ENCODE results near the gene RABGGTB.
"Not testable (repeated sequence)": the region's sequence is repeated elsewhere in the genome, so short reads cannot be mapped to it uniquely, and the experiment has no call there.

The RABGGTB gene

GRCh38 chr1:75771978-75772377, 14.1 kb upstream of the RABGGTB start:
- H3K36me3 ChIP-seq (ENCODE audit: insufficient read depth), result no peaks in the 10 kb centered on the region
- no peaks in the 10 kb centered on the region for H3K79me2 ChIP-seq (ENCODE audit: insufficient read depth, low read depth)
- H3K4me1 ChIP-seq (ENCODE audit: low read depth, poor library complexity, severe bottlenecking), result no peaks in the 10 kb centered on the region
- no peak overlapping the region for H3K9ac ChIP-seq
- H4K20me1 ChIP-seq (ENCODE audit: insufficient read depth), result no peaks in the 10 kb centered on the region
- no peak for TF ChIP-seq CTCF (conservative IDR thresholded peaks at IDR 0.05; ENCODE audit: low read depth, low read length)
- H3K27me3 ChIP-seq (ENCODE audit: insufficient read depth, low read depth), result no peaks in the 10 kb centered on the region
- no peak overlapping the region for H3K4me3 ChIP-seq (IDR thresholded peaks at IDR 0.05; ENCODE audit: insufficient read depth, low read depth, low read length)
- H2AFZ ChIP-seq (ENCODE audit: low read depth), result no peak overlapping the region
- no peak overlapping the region for H3K27ac ChIP-seq
- H3K4me2 ChIP-seq, result no peak overlapping the region

GRCh38 chr1:75777812-75778211, 8.2 kb upstream of the RABGGTB start:
- not testable (repeated sequence) for H3K4me2 ChIP-seq; H3K9ac ChIP-seq; H2AFZ ChIP-seq (ENCODE audit: low read depth); H3K4me3 ChIP-seq (IDR thresholded peaks at IDR 0.05; ENCODE audit: insufficient read depth, low read depth, low read length); H3K27ac ChIP-seq; H3K4me1 ChIP-seq (ENCODE audit: low read depth, poor library complexity, severe bottlenecking); H3K36me3 ChIP-seq (ENCODE audit: insufficient read depth); H4K20me1 ChIP-seq (ENCODE audit: insufficient read depth); H3K79me2 ChIP-seq (ENCODE audit: insufficient read depth, low read depth); H3K27me3 ChIP-seq (ENCODE audit: insufficient read depth, low read depth)

GRCh38 chr1:75778694-75779093, 7.4 kb upstream of the RABGGTB start:
- not testable (repeated sequence) for H3K27ac ChIP-seq

GRCh38 chr1:75780183-75780582, 5.9 kb upstream of the RABGGTB start:
- not testable (repeated sequence) for H4K20me1 ChIP-seq (ENCODE audit: insufficient read depth); H2AFZ ChIP-seq (ENCODE audit: low read depth); H3K4me3 ChIP-seq (IDR thresholded peaks at IDR 0.05; ENCODE audit: insufficient read depth, low read depth, low read length); H3K4me2 ChIP-seq; H3K36me3 ChIP-seq (ENCODE audit: insufficient read depth); H3K27ac ChIP-seq; H3K27me3 ChIP-seq (ENCODE audit: insufficient read depth, low read depth); H3K4me1 ChIP-seq (ENCODE audit: low read depth, poor library complexity, severe bottlenecking); H3K79me2 ChIP-seq (ENCODE audit: insufficient read depth, low read depth); H3K9ac ChIP-seq

More at GRCh38 chr1:75778694-75779093, 7.4 kb upstream of the RABGGTB start:
- H3K4me1 ChIP-seq (ENCODE audit: low read depth, poor library complexity, severe bottlenecking); H4K20me1 ChIP-seq (ENCODE audit: insufficient read depth); H3K79me2 ChIP-seq (ENCODE audit: insufficient read depth, low read depth); H3K36me3 ChIP-seq (ENCODE audit: insufficient read depth); H3K4me3 ChIP-seq (IDR thresholded peaks at IDR 0.05; ENCODE audit: insufficient read depth, low read depth, low read length); H3K27me3 ChIP-seq (ENCODE audit: insufficient read depth, low read depth); H3K9ac ChIP-seq; H2AFZ ChIP-seq (ENCODE audit: low read depth); H3K4me2 ChIP-seq: not testable (repeated sequence)

GRCh38 chr1:75783920-75784319, 2.1 kb upstream of the RABGGTB start:
- not testable (repeated sequence) for H4K20me1 ChIP-seq (ENCODE audit: insufficient read depth); H3K4me2 ChIP-seq; H3K9ac ChIP-seq; H3K36me3 ChIP-seq (ENCODE audit: insufficient read depth); H2AFZ ChIP-seq (ENCODE audit: low read depth); H3K4me1 ChIP-seq (ENCODE audit: low read depth, poor library complexity, severe bottlenecking); H3K27me3 ChIP-seq (ENCODE audit: insufficient read depth, low read depth); H3K27ac ChIP-seq; H3K4me3 ChIP-seq (IDR thresholded peaks at IDR 0.05; ENCODE audit: insufficient read depth, low read depth, low read length)
- H3K79me2 ChIP-seq (ENCODE audit: insufficient read depth, low read depth), result peaks cover 28% of the 10 kb centered on the region

- peaks cover 17% of the 10 kb centered on the region for H3K4me1 ChIP-seq (ENCODE audit: low read depth, poor library complexity, severe bottlenecking)
- H3K36me3 ChIP-seq (ENCODE audit: insufficient read depth), result peaks cover 3% of the 10 kb centered on the region; the same call in 1 of the 2 replicates
- peaks cover 42% of the 10 kb centered on the region for H3K79me2 ChIP-seq (ENCODE audit: insufficient read depth, low read depth)
- H2AFZ ChIP-seq (ENCODE audit: low read depth), result peak overlapping the region; percentile 95
- peak overlapping the region; percentile 84 for H3K4me2 ChIP-seq
- peak overlapping the region; percentile 88 for H3K9ac ChIP-seq
- H3K27me3 ChIP-seq (ENCODE audit: insufficient read depth, low read depth), result no peaks in the 10 kb centered on the region
- H4K20me1 ChIP-seq (ENCODE audit: insufficient read depth), result peaks cover 9% of the 10 kb centered on the region; the same call in 1 of the 2 replicates
- H3K27ac ChIP-seq, result peak overlapping the region; percentile 68
- H3K4me3 ChIP-seq (IDR thresholded peaks at IDR 0.05; ENCODE audit: insufficient read depth, low read depth, low read length), result no peak overlapping the region
- TF ChIP-seq CTCF (conservative IDR thresholded peaks at IDR 0.05; ENCODE audit: low read depth, low read length), result no peak
These were observed 605 bp upstream of the RABGGTB start for GRCh38 chr1:75785320-75785982.

Measured in KMS-11 (cell line).